ENCODE data around the gene KRT84.

The KRT84 gene

DNA sequence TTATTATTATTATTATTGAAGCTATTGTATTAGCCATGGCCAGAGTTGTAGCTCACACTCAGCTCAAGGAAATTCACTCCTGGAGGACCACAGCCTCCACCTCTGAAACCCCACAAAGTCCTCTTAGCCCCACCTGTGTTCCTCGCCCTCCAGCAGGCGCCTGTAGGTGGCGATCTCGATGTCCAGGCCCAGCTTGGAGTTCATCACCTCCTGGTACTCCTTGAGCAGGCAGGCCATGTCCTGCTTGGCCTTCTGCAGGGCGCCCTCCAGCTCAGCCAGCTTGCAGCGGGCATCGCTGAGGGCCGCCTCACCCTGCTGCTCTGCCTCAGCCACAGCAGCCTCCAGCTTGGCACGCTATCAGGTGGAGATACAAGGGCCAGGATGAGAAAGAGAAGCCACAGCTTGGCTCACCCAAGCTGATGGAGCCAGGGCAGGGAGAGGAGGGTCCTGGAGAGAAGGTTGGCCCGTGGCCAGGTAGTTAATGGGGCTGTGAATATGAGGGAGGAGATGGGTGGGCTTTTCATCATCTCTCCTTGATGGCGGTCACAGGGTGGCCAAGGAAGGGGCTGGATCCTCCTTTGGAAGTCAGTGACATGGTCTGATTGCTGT lies 23.2 kb downstream of the KRT84 start:
- Histone ChIP-seq H3K27ac (ENCODE audit: insufficient read depth, low read length, poor library complexity, severe bottlenecking) (no peak overlapping the region), H3K4me3 (ENCODE audit: insufficient read depth, low read depth, low read length, poor library complexity, severe bottlenecking) (no peak overlapping the region), H3K9me3 (ENCODE audit: control insufficient read depth, low read length) (no peaks in the 10 kb centered on the region), H3K36me3 (ENCODE audit: control insufficient read depth, insufficient read depth, low read length) (no peaks in the 10 kb centered on the region), H3K27me3 (replicated peaks; ENCODE audit: control insufficient read depth, insufficient read depth, low read length, poor library complexity, severe bottlenecking) (no peaks in the 10 kb centered on the region), H3K4me1 (ENCODE audit: control insufficient read depth, insufficient read depth, low read length, poor library complexity, severe bottlenecking) (no peaks in the 10 kb centered on the region)
- DNase-seq: no peak

- Histone ChIP-seq H3K9me3 (ENCODE audit: control insufficient read depth, low read length) (no peaks in the 10 kb centered on the region), H3K27ac (ENCODE audit: insufficient read depth, low read length, poor library complexity, severe bottlenecking) (no peak overlapping the region), H3K4me3 (ENCODE audit: insufficient read depth, low read depth, low read length, poor library complexity, severe bottlenecking) (no peak overlapping the region), H3K4me1 (ENCODE audit: control insufficient read depth, insufficient read depth, low read length, poor library complexity, severe bottlenecking) (no peaks in the 10 kb centered on the region), H3K27me3 (replicated peaks; ENCODE audit: control insufficient read depth, insufficient read depth, low read length, poor library complexity, severe bottlenecking) (no peaks in the 10 kb centered on the region), H3K36me3 (ENCODE audit: control insufficient read depth, insufficient read depth, low read length) (no peaks in the 10 kb centered on the region)
- no peak for DNase-seq
Measured at GRCh38 chr12:52361553-52361952, 23.9 kb downstream of the KRT84 start.

- no peaks in the 10 kb centered on the region for H3K27me3 ChIP-seq (replicated peaks; ENCODE audit: control insufficient read depth, insufficient read depth, low read length, poor library complexity, severe bottlenecking)
- no peaks in the 10 kb centered on the region for H3K4me1 ChIP-seq (ENCODE audit: control insufficient read depth, insufficient read depth, low read length, poor library complexity, severe bottlenecking)
- H3K36me3 ChIP-seq (ENCODE audit: control insufficient read depth, insufficient read depth, low read length): no peaks in the 10 kb centered on the region
- no peak overlapping the region for H3K27ac ChIP-seq (ENCODE audit: insufficient read depth, low read length, poor library complexity, severe bottlenecking)
- no peak overlapping the region for H3K4me3 ChIP-seq (ENCODE audit: insufficient read depth, low read depth, low read length, poor library complexity, severe bottlenecking)
- DNase-seq: no peak
- no peaks in the 10 kb centered on the region for H3K9me3 ChIP-seq (ENCODE audit: control insufficient read depth, low read length)
Measured at GRCh38 chr12:52360663-52361271, 24.7 kb downstream of the KRT84 start.

GRCh38 chr12:52360106-52360662 lies 25.3 kb downstream of the KRT84 start:
- Histone ChIP-seq H3K4me1 (ENCODE audit: control insufficient read depth, insufficient read depth, low read length, poor library complexity, severe bottlenecking) (no peaks in the 10 kb centered on the region), H3K27me3 (replicated peaks; ENCODE audit: control insufficient read depth, insufficient read depth, low read length, poor library complexity, severe bottlenecking) (no peaks in the 10 kb centered on the region), H3K4me3 (ENCODE audit: insufficient read depth, low read depth, low read length, poor library complexity, severe bottlenecking) (no peak overlapping the region), H3K9me3 (ENCODE audit: control insufficient read depth, low read length) (no peaks in the 10 kb centered on the region), H3K27ac (ENCODE audit: insufficient read depth, low read length, poor library complexity, severe bottlenecking) (no peak overlapping the region), H3K36me3 (ENCODE audit: control insufficient read depth, insufficient read depth, low read length) (no peaks in the 10 kb centered on the region)
- DNase-seq: no peak

- DNase-seq: no peak
- H3K4me3 ChIP-seq (ENCODE audit: insufficient read depth, low read depth, low read length, poor library complexity, severe bottlenecking): no peak overlapping the region
- H3K9me3 ChIP-seq (ENCODE audit: control insufficient read depth, low read length): no peaks in the 10 kb centered on the region
- no peaks in the 10 kb centered on the region for H3K36me3 ChIP-seq (ENCODE audit: control insufficient read depth, insufficient read depth, low read length)
- H3K4me1 ChIP-seq (ENCODE audit: control insufficient read depth, insufficient read depth, low read length, poor library complexity, severe bottlenecking): no peaks in the 10 kb centered on the region
- H3K27me3 ChIP-seq (replicated peaks; ENCODE audit: control insufficient read depth, insufficient read depth, low read length, poor library complexity, severe bottlenecking): no peaks in the 10 kb centered on the region
- no peak overlapping the region for H3K27ac ChIP-seq (ENCODE audit: insufficient read depth, low read length, poor library complexity, severe bottlenecking)
Measured at GRCh38 chr12:52359621-52360061, 25.8 kb downstream of the KRT84 start.

GRCh38 chr12:52358575-52359350 lies 26.7 kb downstream of the KRT84 start:
- Histone ChIP-seq H3K4me3 (ENCODE audit: insufficient read depth, low read depth, low read length, poor library complexity, severe bottlenecking) (no peak overlapping the region), H3K27me3 (replicated peaks; ENCODE audit: control insufficient read depth, insufficient read depth, low read length, poor library complexity, severe bottlenecking) (no peaks in the 10 kb centered on the region), H3K4me1 (ENCODE audit: control insufficient read depth, insufficient read depth, low read length, poor library complexity, severe bottlenecking) (no peaks in the 10 kb centered on the region), H3K36me3 (ENCODE audit: control insufficient read depth, insufficient read depth, low read length) (no peaks in the 10 kb centered on the region), H3K9me3 (ENCODE audit: control insufficient read depth, low read length) (no peaks in the 10 kb centered on the region), H3K27ac (ENCODE audit: insufficient read depth, low read length, poor library complexity, severe bottlenecking) (no peak overlapping the region)
- DNase-seq: no peak

GRCh38 chr12:52356762-52357580 lies 28.5 kb downstream of the KRT84 start:
- Histone ChIP-seq H3K4me3 (ENCODE audit: insufficient read depth, low read depth, low read length, poor library complexity, severe bottlenecking) (no peak overlapping the region), H3K27me3 (replicated peaks; ENCODE audit: control insufficient read depth, insufficient read depth, low read length, poor library complexity, severe bottlenecking) (no peaks in the 10 kb centered on the region), H3K27ac (ENCODE audit: insufficient read depth, low read length, poor library complexity, severe bottlenecking) (no peak overlapping the region), H3K4me1 (ENCODE audit: control insufficient read depth, insufficient read depth, low read length, poor library complexity, severe bottlenecking) (peaks cover 4% of the 10 kb centered on the region), H3K9me3 (ENCODE audit: control insufficient read depth, low read length) (no peaks in the 10 kb centered on the region), H3K36me3 (ENCODE audit: control insufficient read depth, insufficient read depth, low read length) (no peaks in the 10 kb centered on the region)
- no peak for DNase-seq

DNA sequence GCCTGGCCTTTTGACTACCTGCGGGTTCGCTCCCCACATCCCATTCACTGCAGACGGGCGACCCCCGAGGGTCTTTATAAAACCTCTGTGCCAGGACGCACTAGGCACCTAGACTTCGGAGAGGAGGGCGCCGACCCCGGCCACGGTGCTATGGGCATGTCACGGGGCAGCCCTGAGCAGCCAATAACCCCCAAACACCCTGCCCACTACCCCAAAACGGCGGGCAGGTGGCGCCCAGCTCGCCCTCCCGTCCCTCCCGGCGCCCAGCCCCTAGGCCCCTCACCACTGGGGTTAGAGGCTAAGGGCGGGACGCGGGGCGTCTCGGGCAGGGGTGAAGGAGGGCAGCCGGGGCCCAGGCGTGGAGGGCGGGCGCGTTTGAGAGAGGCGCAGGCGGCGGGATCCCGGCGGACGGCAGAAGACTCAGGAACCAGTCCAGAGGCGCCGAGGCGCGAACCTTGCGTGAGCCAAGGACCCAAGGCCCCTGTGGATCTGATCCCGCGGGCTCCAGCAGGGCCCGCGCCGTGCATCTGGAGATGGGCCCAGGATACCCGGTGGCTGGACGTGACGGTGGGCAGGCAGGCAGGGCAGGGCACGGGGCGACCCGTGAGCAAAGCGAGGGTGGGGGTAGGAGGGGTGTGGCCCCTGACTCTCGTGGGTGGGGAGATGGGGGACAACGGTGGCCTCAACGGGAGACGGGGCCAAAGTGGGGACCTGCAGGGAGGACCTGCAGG lies 29.3 kb downstream of the KRT84 start:
- DNase-seq: no peak
- H3K4me3 ChIP-seq (ENCODE audit: insufficient read depth, low read depth, low read length, poor library complexity, severe bottlenecking): no peak overlapping the region
- H3K27me3 ChIP-seq (replicated peaks; ENCODE audit: control insufficient read depth, insufficient read depth, low read length, poor library complexity, severe bottlenecking): no peaks in the 10 kb centered on the region
- no peaks in the 10 kb centered on the region for H3K9me3 ChIP-seq (ENCODE audit: control insufficient read depth, low read length)
- no peak overlapping the region for H3K27ac ChIP-seq (ENCODE audit: insufficient read depth, low read length, poor library complexity, severe bottlenecking)
- H3K4me1 ChIP-seq (ENCODE audit: control insufficient read depth, insufficient read depth, low read length, poor library complexity, severe bottlenecking): peaks cover 12% of the 10 kb centered on the region
- no peaks in the 10 kb centered on the region for H3K36me3 ChIP-seq (ENCODE audit: control insufficient read depth, insufficient read depth, low read length)

GRCh38 chr12:52355176-52355575 lies 30.3 kb downstream of the KRT84 start:
- Histone ChIP-seq H3K4me1 (ENCODE audit: control insufficient read depth, insufficient read depth, low read length, poor library complexity, severe bottlenecking) (peaks cover 15% of the 10 kb centered on the region), H3K4me3 (ENCODE audit: insufficient read depth, low read depth, low read length, poor library complexity, severe bottlenecking) (no peak overlapping the region), H3K36me3 (ENCODE audit: control insufficient read depth, insufficient read depth, low read length) (no peaks in the 10 kb centered on the region), H3K27ac (ENCODE audit: insufficient read depth, low read length, poor library complexity, severe bottlenecking) (no peak overlapping the region), H3K9me3 (ENCODE audit: control insufficient read depth, low read length) (no peaks in the 10 kb centered on the region), H3K27me3 (replicated peaks; ENCODE audit: control insufficient read depth, insufficient read depth, low read length, poor library complexity, severe bottlenecking) (no peaks in the 10 kb centered on the region)
- DNase-seq: no peak
